ENCODE results near the gene GDE1. TPM values are rescaled to one million over a fixed set of nuclear protein-coding genes. Genes with fewer than 3 reads are reported as not detected.
A peak's percentile ranks its signal among the peaks of the same experiment; 100 is the strongest.

Gene GDE1
- total and polyA plus RNA-seq, 2 of the 4 experiments (the other 2 are of a cell fraction) = 50.1 to 62.4 TPM

DNA sequence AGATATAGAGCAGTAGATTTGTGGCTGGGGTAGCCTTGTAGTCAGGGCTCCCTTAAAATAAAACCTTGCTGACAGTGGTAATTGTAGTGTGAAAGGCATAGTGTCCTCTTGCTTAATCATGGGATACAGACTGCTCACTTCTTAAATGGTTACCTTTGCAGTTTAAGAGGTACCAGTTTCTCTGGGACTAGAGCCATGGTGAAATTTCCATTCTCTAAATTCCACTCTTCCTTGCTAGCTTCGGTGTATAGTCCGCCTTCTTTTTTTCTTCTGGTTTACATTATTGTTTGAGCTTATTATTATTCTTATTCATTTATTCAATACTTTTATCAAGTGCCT lies 3.5 kb upstream of the GDE1 start:
- H4K5ac ChIP-seq (ENCODE audit: low read depth, low read length) = no peak overlapping the region; the same call in 1 of the 2 replicates
- peaks cover 3% of the 10 kb centered on the region; the same call in 1 of the 2 replicates for H3K36me3 ChIP-seq (ENCODE audit: control insufficient read depth, insufficient read depth, low read length)
- H3K4me3 ChIP-seq (ENCODE audit: insufficient read depth, low read depth, low read length) = peak overlapping the region; percentile 86
- DNase-seq = no peak
- peaks cover 1% of the 10 kb centered on the region; the same call in 1 of the 2 replicates for H3K4me1 ChIP-seq (ENCODE audit: control insufficient read depth, insufficient read depth, low read length)
- no peak overlapping the region for H3K23ac ChIP-seq (ENCODE audit: low read depth, low read length)
- H4K20me1 ChIP-seq (ENCODE audit: insufficient read depth, low read length) = no peaks in the 10 kb centered on the region
- H2BK20ac ChIP-seq (ENCODE audit: low read depth, low read length) = no peak overlapping the region
- dilution Hi-C loops (cut with HindIII; ENCODE audit: low sequenced_read_pairs, unreplicated experiment) (no loop called here), intact Hi-C loops (cut with micrococcal nuclease) (no loop called here), in situ Hi-C loops (cut with MboI; ENCODE audit: low sequenced_read_pairs) (no loop called here)
- peaks cover 23 to 46% of the 10 kb centered on the region in 2 experiments for H3K79me1 ChIP-seq (ENCODE audit: low read depth in 1 of 2, low read length in 2 of 2)
- WGBS, 2 experiments (ENCODE audit: extremely low coverage in 2 of 2, insufficient read length in 1 of 2) = no CpG with 5 or more reads among the region's 2 CpGs
- no peak overlapping the region for H2BK120ac ChIP-seq (ENCODE audit: low read depth, low read length)
- H3K18ac ChIP-seq (ENCODE audit: low read depth, low read length) = no peak overlapping the region
- no peak overlapping the region for H4K91ac ChIP-seq (ENCODE audit: insufficient read depth, low read depth, low read length)
- no peak for ATAC-seq (ENCODE audit: low read depth)
- H3K9me3 ChIP-seq (ENCODE audit: control insufficient read depth, insufficient read depth, low read length) = no peaks in the 10 kb centered on the region
- H3K4me2 ChIP-seq (ENCODE audit: low read depth, low read length) = peak overlapping the region; percentile 78
- H3K9ac ChIP-seq (ENCODE audit: low read depth, low read length) = peak overlapping the region; percentile 76; the same call in 1 of the 2 replicates
- no TSS peak for BruUV-seq (replicated peaks)
- H2AK5ac ChIP-seq (ENCODE audit: low read depth, low read length) = no peak overlapping the region
- ChIA-PET CTCF (no interaction called here), POLR2A (ENCODE audit: unreplicated experiment) (no interaction called here)
- H3K4ac ChIP-seq (ENCODE audit: low read depth, low read length) = no peak overlapping the region
- no peaks in the 10 kb centered on the region for H3K27me3 ChIP-seq (ENCODE audit: control insufficient read depth, insufficient read depth, low read length)
- H3K9me1 ChIP-seq (ENCODE audit: insufficient read depth, low read length) = peaks cover 3% of the 10 kb centered on the region
- H2AK9ac ChIP-seq (replicated peaks; ENCODE audit: low read depth, low read length, poor library complexity) = no peak overlapping the region
- no peak overlapping the region for H3K27ac ChIP-seq (ENCODE audit: insufficient read depth, low read length)
- H2BK5ac ChIP-seq (ENCODE audit: low read depth, low read length, poor library complexity, severe bottlenecking) = no peak overlapping the region
- 0 out of 2 replicates have a peak overlapping the region, but pooled peaks have one; percentile 57 for H3K14ac ChIP-seq (replicated peaks; ENCODE audit: low read depth, low read length)
- TF ChIP-seq MXI1 (IDR thresholded peaks at IDR 0.05; ENCODE audit: borderline replicate concordance, low read depth, low read length) (no peak), RFX5 (IDR thresholded peaks at IDR 0.05; ENCODE audit: low read depth, low read length) (no peak), SMC3 (IDR thresholded peaks at IDR 0.05; ENCODE audit: low read depth, low read length) (no peak), FOS (IDR thresholded peaks at IDR 0.05; ENCODE audit: low read depth, low read length) (no peak), CEBPB (IDR thresholded peaks at IDR 0.05; ENCODE audit: low read depth, low read length) (no peak), MAZ (IDR thresholded peaks at IDR 0.05; ENCODE audit: borderline replicate concordance, low read depth, low read length) (no peak), CTCF (conservative IDR thresholded peaks at IDR 0.05; ENCODE audit: low read depth, low read length) (no peak), RAD21 (IDR thresholded peaks at IDR 0.05; ENCODE audit: low read length) (no peak), MAFK (IDR thresholded peaks at IDR 0.05; ENCODE audit: low read depth, low read length) (no peak), RCOR1 (IDR thresholded peaks at IDR 0.05; ENCODE audit: insufficient replicate concordance, low read length) (no peak), POLR2A (IDR thresholded peaks at IDR 0.05; ENCODE audit: low read depth, low read length) (no peak), BHLHE40 (IDR thresholded peaks at IDR 0.05; ENCODE audit: low read depth, low read length) (no peak), CHD1 (IDR thresholded peaks at IDR 0.05; ENCODE audit: low read depth, low read length) (no peak)
- TF ChIP-seq, protein P1, sequence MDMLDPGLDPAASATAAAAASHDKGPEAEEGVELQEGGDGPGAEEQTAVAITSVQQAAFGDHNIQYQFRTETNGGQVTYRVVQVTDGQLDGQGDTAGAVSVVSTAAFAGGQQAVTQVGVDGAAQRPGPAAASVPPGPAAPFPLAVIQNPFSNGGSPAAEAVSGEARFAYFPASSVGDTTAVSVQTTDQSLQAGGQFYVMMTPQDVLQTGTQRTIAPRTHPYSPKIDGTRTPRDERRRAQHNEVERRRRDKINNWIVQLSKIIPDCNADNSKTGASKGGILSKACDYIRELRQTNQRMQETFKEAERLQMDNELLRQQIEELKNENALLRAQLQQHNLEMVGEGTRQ (IDR thresholded peaks at IDR 0.05; ENCODE audit: low read depth, low read length) = no peak
- TF ChIP-seq, protein P2, sequence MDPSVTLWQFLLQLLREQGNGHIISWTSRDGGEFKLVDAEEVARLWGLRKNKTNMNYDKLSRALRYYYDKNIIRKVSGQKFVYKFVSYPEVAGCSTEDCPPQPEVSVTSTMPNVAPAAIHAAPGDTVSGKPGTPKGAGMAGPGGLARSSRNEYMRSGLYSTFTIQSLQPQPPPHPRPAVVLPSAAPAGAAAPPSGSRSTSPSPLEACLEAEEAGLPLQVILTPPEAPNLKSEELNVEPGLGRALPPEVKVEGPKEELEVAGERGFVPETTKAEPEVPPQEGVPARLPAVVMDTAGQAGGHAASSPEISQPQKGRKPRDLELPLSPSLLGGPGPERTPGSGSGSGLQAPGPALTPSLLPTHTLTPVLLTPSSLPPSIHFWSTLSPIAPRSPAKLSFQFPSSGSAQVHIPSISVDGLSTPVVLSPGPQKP (IDR thresholded peaks at IDR 0.05; ENCODE audit: borderline replicate concordance, low read depth, low read length) = no peak
- no peak overlapping the region for H2BK15ac ChIP-seq (ENCODE audit: low read depth, low read length)
- H4K8ac ChIP-seq (ENCODE audit: low read depth in 2 of 2, low read length in 2 of 2) = peak overlapping the region in 1 of 2 experiments; percentile 32; a peak in 1 of 4 replicates
- no peak overlapping the region for H3K56ac ChIP-seq (ENCODE audit: extremely low read depth, insufficient read depth, low read length)
- H2AFZ ChIP-seq (replicated peaks; ENCODE audit: low read length, poor library complexity) = peak overlapping the region; percentile 99

Measured in IMR-90 (cell line).